Keratinocyte (primary cell): ENCODE measurements around the gene DEPDC4. TPM values are rescaled to one million over a fixed set of nuclear protein-coding genes. Genes with fewer than 3 reads are reported as not detected.
"Not testable (repeated sequence)": the region's sequence is repeated elsewhere in the genome, so short reads cannot be mapped to it uniquely, and the experiment has no call there.

Experiments used
- DNase-seq: peaks from one replicate; pipeline ENCODE4 v3.0.0-alpha.2; 2011; ENCODE audit warnings: low read depth, missing footprints, low spot score
- FAIRE-seq: peaks from 2 replicates; lab custom pipeline; 2011; peaks lifted over from hg19 to GRCh38; lab: Jason Lieb, UNC
- H2AFZ ChIP-seq: 2 replicates; pipeline ENCODE4 v1.6.0; 2012; ENCODE audit warnings: low read length, control low read depth, inconsistent platforms; ENCODE audit not compliant: control insufficient read depth
- H3K27ac ChIP-seq: 2 replicates; pipeline ENCODE4 v1.5.1; 2011; ENCODE audit warnings: low read length; ENCODE audit not compliant: control insufficient read depth, insufficient read depth
- H3K27me3 ChIP-seq: 3 replicates; pipeline ENCODE4 v1.6.0; 2011; ENCODE audit warnings: low read length; ENCODE audit not compliant: control insufficient read depth, insufficient read depth; ENCODE audit errors: extremely low read depth
- H3K36me3 ChIP-seq, 2 experiments: 2 replicates in 1 of 2; 3 replicates in 1 of 2; pipeline ENCODE4 v1.5.1; 2011; ENCODE audit warnings: low read length in 2 of 2, mild to moderate bottlenecking in 1 of 2; ENCODE audit not compliant: control insufficient read depth in 2 of 2, insufficient read depth in 2 of 2; ENCODE audit errors: extremely low read depth in 1 of 2
- H3K4me1 ChIP-seq: 3 replicates; pipeline ENCODE4 v1.5.1; 2011; ENCODE audit warnings: low read length; ENCODE audit not compliant: control insufficient read depth, insufficient read depth; ENCODE audit errors: extremely low read depth
- H3K4me2 ChIP-seq: 3 replicates; pipeline ENCODE4 v1.6.0; 2011; ENCODE audit warnings: low read depth, low read length; ENCODE audit not compliant: control insufficient read depth, insufficient read depth; ENCODE audit errors: extremely low read depth
- H3K4me3 ChIP-seq, 3 experiments: fragments of 200-600 bp in 1 of 3; sonication (generic) in 1 of 3; 2 replicates in 2 of 3; 3 replicates in 1 of 3; pipeline ENCODE4 v1.5.1; 2011 to 2016; ENCODE audit warnings: low read length in 3 of 3, mild to moderate bottlenecking in 3 of 3, control low read depth in 2 of 3, inconsistent platforms in 1 of 3, low read depth in 1 of 3, mixed read lengths in 1 of 3, mixed run types in 1 of 3, moderate library complexity in 1 of 3; ENCODE audit not compliant: control insufficient read depth in 2 of 3, insufficient read depth in 2 of 3; ENCODE audit errors: extremely low read depth in 1 of 3
- H3K79me2 ChIP-seq: 2 replicates; pipeline ENCODE4 v1.6.0; 2012; ENCODE audit warnings: low read length; ENCODE audit not compliant: control insufficient read depth, insufficient read depth
- H3K9ac ChIP-seq: 3 replicates; pipeline ENCODE4 v1.6.0; 2011; ENCODE audit warnings: low read length; ENCODE audit not compliant: control insufficient read depth, insufficient read depth; ENCODE audit errors: extremely low read depth
- H3K9me1 ChIP-seq: 3 replicates; pipeline ENCODE4 v1.6.0; 2011; ENCODE audit warnings: low read length; ENCODE audit not compliant: control insufficient read depth, insufficient read depth; ENCODE audit errors: extremely low read depth
- H3K9me3 ChIP-seq: 2 replicates; pipeline ENCODE4 v1.5.1; 2012; ENCODE audit warnings: low read depth, low read length; ENCODE audit not compliant: control insufficient read depth
- H4K20me1 ChIP-seq: 3 replicates; pipeline ENCODE4 v1.6.0; 2011; ENCODE audit warnings: low read length; ENCODE audit not compliant: control insufficient read depth, insufficient read depth; ENCODE audit errors: extremely low read depth
- CTCF ChIP-seq, 3 experiments: IDR thresholded peaks in 1 of 3; conservative IDR thresholded peaks in 1 of 3; optimal IDR thresholded peaks in 1 of 3; 2 replicates in 2 of 3; 3 replicates in 1 of 3; pipeline versions ENCODE3 to v1.5.1; 2011; ENCODE audit warnings: low read length in 3 of 3, mild to moderate bottlenecking in 3 of 3, moderate library complexity in 2 of 3, control low read depth in 1 of 3, inconsistent platforms in 1 of 3; ENCODE audit not compliant: insufficient read depth in 2 of 3; ENCODE audit errors: extremely low read depth in 1 of 3
- EZH2 ChIP-seq: IDR thresholded peaks from one replicate; pipeline ENCODE4 v1.6.1; 2012; ENCODE audit warnings: inconsistent platforms, mild to moderate bottlenecking, low read length, moderate library complexity
- dilution Hi-C: fragments of 300-500 bp; cut with MboI; formaldehyde crosslinking; loops from one replicate; pipeline ENCODE4 v1.7.0; 2020; ENCODE audit warnings: low sequenced_read_pairs; ENCODE audit not compliant: extremely low pct_ligation_motif_present
- polyA plus RNA-seq, 5 experiments: library from polyadenylated mRNA; depleted of rRNA in 3 of 5; stranded (reverse) in 3 of 5; stranded (forward) in 1 of 5; unstranded in 1 of 5; fragments of >200 nt; gene quantifications; 1 replicate in 1 of 5; 2 replicates in 3 of 5; 3 replicates in 1 of 5; pipeline versions ENCODE4 v1.2.1 to v1.2.3, GENCODE V29; 2011 to 2012; ENCODE audit warnings: missing spikeins in 2 of 5, low read depth in 1 of 5, low replicate concordance in 1 of 5

The DEPDC4 gene
- polyA plus RNA-seq, 1 donor (not counting 4 experiments of a cell fraction or from before 2014, with no cell fraction given) = 2.4 TPM

GRCh38 chr12:100289038-100289437 lies 22.2 kb upstream of the DEPDC4 start:
- Histone ChIP-seq H3K9me1 (no peaks in the 10 kb centered on the region), H3K4me2 (no peak overlapping the region), H3K9ac (no peak overlapping the region), H4K20me1 (no peaks in the 10 kb centered on the region), H3K36me3 (peaks cover 3 to 6% of the 10 kb centered on the region in 2 experiments), H3K4me1 (no peaks in the 10 kb centered on the region), H3K27ac (no peak overlapping the region), H3K4me3 (no peak overlapping the region), H3K9me3 (no peaks in the 10 kb centered on the region), H2AFZ (no peak overlapping the region), H3K79me2 (no peaks in the 10 kb centered on the region), H3K27me3 (no peaks in the 10 kb centered on the region)
- FAIRE-seq (no peak), DNase-seq (no peak)
- TF ChIP-seq EZH2 (no peak), CTCF (optimal IDR thresholded peaks at IDR 0.05 in 1 of 3, IDR thresholded peaks at IDR 0.05 in 1 of 3, conservative IDR thresholded peaks at IDR 0.05 in 1 of 3; ENCODE audit: extremely low read depth in 1 of 3, insufficient read depth in 2 of 3, low read length in 3 of 3) (no peak)
- dilution Hi-C loops = no loop called here

GRCh38 chr12:100284556-100284955 lies 17.7 kb upstream of the DEPDC4 start:
- H3K27ac ChIP-seq, H3K36me3 ChIP-seq, dilution Hi-C loops, H3K4me1 ChIP-seq, H3K27me3 ChIP-seq, H3K9ac ChIP-seq, H3K9me1 ChIP-seq, FAIRE-seq, H3K4me3 ChIP-seq, H4K20me1 ChIP-seq, DNase-seq, H3K4me2 ChIP-seq, H3K9me3 ChIP-seq, H2AFZ ChIP-seq: not testable (repeated sequence)
- peaks cover 12% of the 10 kb centered on the region for H3K79me2 ChIP-seq

- no peaks in the 10 kb centered on the region for H4K20me1 ChIP-seq
- no peak for DNase-seq
- no peaks in the 10 kb centered on the region for H3K4me1 ChIP-seq
- H3K9ac ChIP-seq = no peak overlapping the region
- dilution Hi-C loops = no loop called here
- no peak overlapping the region for H3K27ac ChIP-seq
- H3K9me3 ChIP-seq = no peaks in the 10 kb centered on the region
- H3K4me3 ChIP-seq = no peak overlapping the region
- H3K4me2 ChIP-seq = no peak overlapping the region
- FAIRE-seq = no peak
- peaks cover 45% of the 10 kb centered on the region for H3K79me2 ChIP-seq
- H3K9me1 ChIP-seq = no peaks in the 10 kb centered on the region
- H3K36me3 ChIP-seq = peaks cover 0 to 2% of the 10 kb centered on the region in 2 experiments
- no peak overlapping the region for H2AFZ ChIP-seq
- H3K27me3 ChIP-seq = no peaks in the 10 kb centered on the region
- TF ChIP-seq CTCF (optimal IDR thresholded peaks at IDR 0.05 in 1 of 3, IDR thresholded peaks at IDR 0.05 in 1 of 3, conservative IDR thresholded peaks at IDR 0.05 in 1 of 3; ENCODE audit: extremely low read depth in 1 of 3, insufficient read depth in 2 of 3, low read length in 3 of 3) (no peak), EZH2 (no peak)
Observed at GRCh38 chr12:100279607-100280244, 12.8 kb upstream of the DEPDC4 start.
